VCaP (cell line): ENCODE results near the gene TIMM17A.
A peak's percentile ranks its signal among the peaks of the same experiment; 100 is the strongest.

Experiments used
- H3K27ac ChIP-seq: fragments of 450-650 bp; 2 replicates; pipeline ENCODE4 v1.5.1; 2017
- CTCF ChIP-seq: fragments of 450-650 bp; conservative IDR thresholded peaks from 2 replicates; pipeline ENCODE4 v1.5.1; 2017; ENCODE audit warnings: mild to moderate bottlenecking, moderate library complexity

Gene TIMM17A

GRCh38 chr1:201985355-201985754 is 30.1 kb downstream of the TIMM17A start:
- no peak overlapping the region for H3K27ac ChIP-seq
- TF ChIP-seq CTCF: no peak

- no peak overlapping the region for H3K27ac ChIP-seq
- no peak for TF ChIP-seq CTCF
Observed at GRCh38 chr1:201988601-201989000, 33.3 kb downstream of the TIMM17A start.

DNA sequence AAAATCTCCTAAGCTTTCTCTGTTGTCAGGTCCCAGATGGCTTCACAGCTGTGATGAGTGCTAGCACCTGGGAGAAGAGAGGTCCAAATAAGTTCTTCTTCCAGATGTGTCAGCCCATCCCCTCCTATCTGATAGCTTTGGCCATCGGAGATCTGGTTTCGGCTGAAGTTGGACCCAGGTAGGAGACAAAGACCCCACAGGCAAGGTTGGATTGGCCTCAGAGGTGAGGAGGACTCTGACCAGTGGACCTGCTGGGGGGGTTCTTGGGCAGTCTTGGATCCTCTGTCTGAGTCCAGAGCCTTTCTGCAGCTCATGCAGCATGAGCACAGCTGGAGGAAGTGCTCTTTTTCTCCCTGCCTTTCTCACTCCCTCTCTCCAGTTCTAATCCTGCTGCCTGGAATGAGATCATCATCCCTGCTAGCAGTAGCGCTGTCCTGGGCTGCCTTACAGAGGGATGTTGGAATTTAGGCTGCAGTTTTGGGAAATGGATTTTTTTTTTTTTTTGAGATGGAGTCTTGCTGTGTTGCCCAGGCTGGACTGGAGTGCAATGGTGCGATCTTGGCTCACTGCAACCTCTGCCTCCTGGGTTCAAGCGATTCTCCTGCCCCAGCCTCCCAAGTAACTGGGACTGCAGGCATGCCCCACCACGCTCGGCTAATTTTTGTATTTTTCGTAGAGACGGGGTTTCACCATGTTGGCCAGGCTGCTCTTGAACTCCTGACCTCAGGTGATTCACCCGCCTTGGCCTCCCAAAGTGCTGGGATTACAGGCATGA is 34.2 kb downstream of the TIMM17A start:
- peak overlapping the region; percentile 53 for H3K27ac ChIP-seq
- TF ChIP-seq CTCF: no peak

DNA sequence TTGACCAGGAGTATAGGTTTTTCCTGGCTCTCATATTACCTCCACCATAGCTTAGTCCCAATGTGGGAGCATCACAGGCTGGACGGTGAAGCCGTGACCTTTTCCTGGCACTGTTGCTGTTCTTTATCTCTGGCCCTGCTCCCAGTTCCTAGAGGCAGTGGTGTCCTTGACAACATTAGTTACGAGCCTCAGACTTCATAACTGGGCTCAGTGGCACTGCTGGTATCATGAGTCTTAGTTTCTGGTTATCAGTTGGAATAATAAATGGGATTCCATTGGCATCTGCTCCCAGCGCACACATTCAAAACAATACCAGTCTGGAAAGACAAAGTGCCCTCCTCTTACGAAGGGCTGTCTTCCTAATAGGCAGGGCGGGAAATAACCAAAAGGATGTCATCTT is 35.1 kb downstream of the TIMM17A start:
- H3K27ac ChIP-seq: peak overlapping the region; percentile 53
- TF ChIP-seq CTCF: no peak

GRCh38 chr1:201999625-202000238 is 44.4 kb downstream of the TIMM17A start:
- peak overlapping the region; percentile 24; the same call in 1 of the 2 replicates for H3K27ac ChIP-seq
- TF ChIP-seq CTCF: peak; percentile 83

DNA sequence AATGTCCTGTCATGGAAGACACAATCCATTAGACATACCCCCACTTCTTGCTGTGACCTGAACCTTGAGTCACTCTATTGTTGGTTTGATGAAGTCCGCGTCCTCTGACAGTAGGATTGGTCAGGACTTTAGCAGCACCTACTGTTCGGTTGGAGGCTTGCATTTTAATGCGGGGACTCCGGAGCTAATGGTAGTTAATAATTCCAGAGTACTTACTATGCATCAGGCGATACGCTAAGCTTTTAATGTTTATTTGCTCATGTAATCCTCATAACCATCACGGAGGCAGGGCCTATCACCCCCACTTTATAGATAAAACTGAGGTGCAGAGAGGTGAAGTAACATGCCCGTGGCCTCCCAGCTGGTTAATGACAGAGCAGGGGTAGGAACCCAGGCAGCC is 47.2 kb downstream of the TIMM17A start:
- no peak overlapping the region for H3K27ac ChIP-seq
- TF ChIP-seq CTCF: no peak

- no peak for TF ChIP-seq CTCF
- no peak overlapping the region for H3K27ac ChIP-seq
Observed at GRCh38 chr1:202004711-202005110, 49.4 kb downstream of the TIMM17A start.
